K562 treated with DMSO at 1 percent for 4 hours (cell line): ENCODE results near the gene ELAC2. TPM values are rescaled to one million over a fixed set of nuclear protein-coding genes. Genes with fewer than 3 reads are reported as not detected.

Source experiments
- total RNA-seq: library from RNA; unstranded; fragments of 300-600 nt; gene quantifications from 2 replicates; pipeline ENCODE4 v1.2.3, GENCODE V29; 2022; ENCODE audit not compliant: insufficient read depth

Gene ELAC2, protein sequence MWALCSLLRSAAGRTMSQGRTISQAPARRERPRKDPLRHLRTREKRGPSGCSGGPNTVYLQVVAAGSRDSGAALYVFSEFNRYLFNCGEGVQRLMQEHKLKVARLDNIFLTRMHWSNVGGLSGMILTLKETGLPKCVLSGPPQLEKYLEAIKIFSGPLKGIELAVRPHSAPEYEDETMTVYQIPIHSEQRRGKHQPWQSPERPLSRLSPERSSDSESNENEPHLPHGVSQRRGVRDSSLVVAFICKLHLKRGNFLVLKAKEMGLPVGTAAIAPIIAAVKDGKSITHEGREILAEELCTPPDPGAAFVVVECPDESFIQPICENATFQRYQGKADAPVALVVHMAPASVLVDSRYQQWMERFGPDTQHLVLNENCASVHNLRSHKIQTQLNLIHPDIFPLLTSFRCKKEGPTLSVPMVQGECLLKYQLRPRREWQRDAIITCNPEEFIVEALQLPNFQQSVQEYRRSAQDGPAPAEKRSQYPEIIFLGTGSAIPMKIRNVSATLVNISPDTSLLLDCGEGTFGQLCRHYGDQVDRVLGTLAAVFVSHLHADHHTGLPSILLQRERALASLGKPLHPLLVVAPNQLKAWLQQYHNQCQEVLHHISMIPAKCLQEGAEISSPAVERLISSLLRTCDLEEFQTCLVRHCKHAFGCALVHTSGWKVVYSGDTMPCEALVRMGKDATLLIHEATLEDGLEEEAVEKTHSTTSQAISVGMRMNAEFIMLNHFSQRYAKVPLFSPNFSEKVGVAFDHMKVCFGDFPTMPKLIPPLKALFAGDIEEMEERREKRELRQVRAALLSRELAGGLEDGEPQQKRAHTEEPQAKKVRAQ
- 32.4 and 37.1 TPM in 2 replicates for total RNA-seq

DNA sequence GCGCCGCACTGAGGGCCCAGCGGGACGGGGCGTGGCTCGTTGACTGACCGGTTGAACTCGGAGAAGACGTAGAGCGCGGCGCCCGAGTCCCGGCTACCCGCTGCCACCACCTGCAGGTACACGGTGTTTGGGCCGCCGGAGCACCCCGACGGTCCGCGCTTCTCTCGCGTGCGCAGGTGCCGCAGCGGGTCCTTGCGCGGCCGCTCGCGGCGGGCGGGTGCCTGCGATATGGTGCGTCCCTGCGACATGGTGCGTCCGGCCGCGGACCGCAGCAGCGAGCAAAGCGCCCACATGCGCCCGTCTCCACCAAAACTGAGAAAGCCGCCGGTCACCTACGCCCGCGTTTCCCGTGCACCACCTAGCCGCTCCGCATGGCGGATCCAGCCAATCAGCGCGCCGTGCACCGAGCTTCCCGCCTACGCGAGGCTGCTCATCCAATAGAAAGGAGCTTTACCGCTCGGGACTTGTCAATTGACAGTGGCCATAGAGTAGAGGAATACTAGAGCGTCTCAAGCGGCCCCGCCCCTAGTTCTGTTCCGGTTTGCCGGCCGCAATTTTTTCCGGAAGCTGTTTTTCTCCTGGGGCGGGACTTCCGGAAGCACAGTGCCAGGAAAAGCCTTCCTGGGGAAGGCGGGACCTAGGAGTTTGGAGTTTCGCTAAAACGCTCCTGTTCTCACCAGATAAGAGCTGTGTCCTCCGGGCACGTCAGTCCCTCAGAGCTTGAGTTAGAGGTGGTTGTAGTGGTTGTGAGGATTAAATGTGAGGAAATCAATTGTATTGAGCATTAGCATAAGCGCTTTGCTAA is at the start of gene ELAC2:
ELAC2 (minus strand) TSS at position 373 of the 805 bp plus-strand sequence; CDS start at position 293, 80 bp downstream.

Other genes with a start within 250 kb of the ELAC2 start
- gene ARHGAP44, start 228.5 kb downstream of the ELAC2 start, total RNA-seq: not detected in 2 replicates